ENCODE results near the gene SMIM9.
"Not testable (repeated sequence)": the region's sequence is repeated elsewhere in the genome, so short reads cannot be mapped to it uniquely, and the experiment has no call there.

Gene SMIM9

DNA sequence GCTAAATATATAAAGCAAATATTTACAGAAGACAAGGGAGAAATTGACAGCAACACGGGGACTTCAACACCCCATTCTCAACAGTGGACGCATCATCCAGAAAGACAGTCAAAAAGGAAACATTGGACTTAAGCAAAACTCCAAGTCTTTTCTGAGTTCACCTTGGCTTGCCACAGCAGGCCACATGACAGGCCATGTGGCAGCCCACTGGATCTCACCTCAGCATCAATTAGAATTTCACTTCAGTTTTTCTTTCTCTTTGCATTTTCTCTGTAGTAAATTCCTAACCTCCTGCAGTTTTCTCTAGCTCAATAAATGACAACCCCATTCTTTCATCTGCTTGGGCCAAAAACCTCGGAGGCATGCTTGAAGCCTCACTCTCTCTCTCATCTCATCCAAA is 12.4 kb downstream of the SMIM9 start:
- TF ChIP-seq CTCF (conservative IDR thresholded peaks at IDR 0.05; ENCODE audit: low read depth, low read length) = no peak
- no peak for DNase-seq (ENCODE audit: low read depth)
- H3K4me3 ChIP-seq (ENCODE audit: low read length) = no peak overlapping the region

DNA sequence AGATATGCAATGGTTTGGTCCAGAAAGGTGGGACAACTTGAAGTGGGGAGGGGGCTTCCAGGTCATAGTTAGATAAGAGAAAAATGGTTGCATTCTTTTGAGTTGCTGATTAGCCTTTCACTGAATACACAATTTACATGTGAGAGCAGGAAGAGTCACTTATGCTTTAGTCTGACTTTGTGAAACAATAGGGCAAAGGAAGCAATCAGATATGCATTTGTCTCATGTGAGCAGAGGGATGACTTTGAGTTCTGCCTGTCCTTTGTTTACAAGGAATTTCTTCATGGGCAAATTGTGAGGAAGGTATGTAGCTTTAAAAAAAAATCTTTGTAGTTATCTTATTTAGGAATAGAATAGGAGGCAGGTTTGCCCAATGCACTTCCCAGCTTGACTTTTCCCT is 12.9 kb downstream of the SMIM9 start:
- no peak for DNase-seq (ENCODE audit: low read depth)
- no peak for TF ChIP-seq CTCF (conservative IDR thresholded peaks at IDR 0.05; ENCODE audit: low read depth, low read length)

GRCh38 chrX:154819771-154820341 is 14.6 kb downstream of the SMIM9 start:
- no peak for DNase-seq (ENCODE audit: low read depth)
- no peak for TF ChIP-seq CTCF (conservative IDR thresholded peaks at IDR 0.05; ENCODE audit: low read depth, low read length)
- no peak overlapping the region for H3K4me3 ChIP-seq (ENCODE audit: low read length)

More for the DNA sequence above, 12.9 kb downstream of the SMIM9 start:
- no peak overlapping the region for H3K4me3 ChIP-seq (ENCODE audit: low read length)

- H3K4me3 ChIP-seq (ENCODE audit: low read length) = no peak overlapping the region
- no peak for DNase-seq (ENCODE audit: low read depth)
- no peak for TF ChIP-seq CTCF (conservative IDR thresholded peaks at IDR 0.05; ENCODE audit: low read depth, low read length)
These were observed 15.3 kb downstream of the SMIM9 start for GRCh38 chrX:154818916-154819770.

DNA sequence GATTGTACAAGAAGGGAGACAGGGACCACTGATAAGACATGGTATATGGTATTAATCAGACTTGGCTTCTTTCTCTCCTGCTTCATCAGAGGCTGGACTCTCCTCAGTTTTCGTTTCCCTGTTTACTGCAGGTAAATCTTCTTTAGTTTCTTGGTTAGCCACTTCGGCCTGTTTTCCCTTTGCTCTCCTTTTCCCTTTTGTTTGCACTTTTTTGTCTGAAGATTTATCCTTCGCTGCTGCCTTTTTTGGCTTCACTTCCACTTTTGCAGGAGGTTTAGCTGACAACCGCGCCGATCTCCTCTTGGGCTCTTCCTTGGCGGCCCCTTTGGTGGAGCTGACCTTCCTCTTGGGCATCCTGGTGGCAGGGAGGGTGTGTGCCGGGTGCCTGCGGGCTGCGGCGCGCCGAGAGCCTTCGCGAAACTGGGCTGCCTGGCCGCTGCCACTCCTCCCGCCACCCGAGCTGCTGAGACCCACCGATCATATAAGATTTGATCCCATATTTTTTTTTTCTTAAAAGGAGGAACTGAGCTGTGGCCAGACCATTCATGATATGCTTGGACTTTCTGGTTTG is 17.3 kb downstream of the SMIM9 start:
- not testable (repeated sequence) for DNase-seq (ENCODE audit: low read depth); H3K4me3 ChIP-seq (ENCODE audit: low read length)

DNA sequence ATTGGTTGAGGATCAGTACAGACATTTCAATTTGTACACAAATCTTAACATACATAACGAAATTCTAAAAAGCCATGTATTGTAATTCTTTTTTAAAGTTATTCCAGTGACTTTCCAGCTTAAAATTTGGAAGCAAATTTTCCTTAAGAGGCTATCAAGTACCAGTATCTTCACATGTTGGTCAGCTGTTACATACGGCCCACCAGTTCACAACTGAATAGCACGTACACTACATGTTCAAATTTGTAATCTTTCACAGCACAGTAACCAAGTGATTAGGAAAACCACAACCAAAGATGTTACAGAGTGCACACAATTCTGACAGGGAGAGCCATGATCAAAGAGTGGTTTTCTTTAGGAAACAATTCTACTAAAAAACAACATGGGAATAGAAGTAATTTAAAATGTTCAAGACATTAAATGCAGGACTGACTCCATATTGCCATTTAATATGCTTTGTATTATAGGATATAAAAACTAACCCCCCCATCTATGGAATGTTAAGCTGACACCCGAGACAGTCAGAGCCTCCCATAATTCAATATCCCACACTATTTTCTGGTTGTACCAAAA is 18.1 kb downstream of the SMIM9 start:
- not testable (repeated sequence) for DNase-seq (ENCODE audit: low read depth)

GRCh38 chrX:154815274-154815818 is 19.1 kb downstream of the SMIM9 start:
- TF ChIP-seq CTCF (conservative IDR thresholded peaks at IDR 0.05; ENCODE audit: low read depth, low read length) = no peak
- no peak for DNase-seq (ENCODE audit: low read depth)
- no peak overlapping the region for H3K4me3 ChIP-seq (ENCODE audit: low read length)

More for the DNA sequence above, 18.1 kb downstream of the SMIM9 start:
- H3K4me3 ChIP-seq (ENCODE audit: low read length) = not testable (repeated sequence)
